H1 (cell line): ENCODE results near the gene C2CD2L.

ENCODE experiments used
- CBX5 ChIP-seq: fragments of 300-800, 300-1000 bp; sonication (generic); IDR thresholded peaks from 2 replicates; pipeline ENCODE4 v1.7.1; 2016; ENCODE audit warnings: antibody characterized with exemption, low read length, low read depth
- CREB1 ChIP-seq: IDR thresholded peaks from 2 replicates; pipeline ENCODE4 v1.6.1; 2012; ENCODE audit warnings: inconsistent platforms
- EP300 ChIP-seq, 2 experiments: IDR thresholded peaks; 1 replicate in 1 of 2; 2 replicates in 1 of 2; pipeline ENCODE4 v1.6.1; 2011 to 2012; ENCODE audit warnings: low read depth in 2 of 2, low read length in 2 of 2, mild to moderate bottlenecking in 2 of 2, borderline replicate concordance in 1 of 2, inconsistent platforms in 1 of 2, moderate library complexity in 1 of 2
- HDAC2 ChIP-seq, 2 experiments: fragments of 300-600 bp in 1 of 2; sonication (generic) in 1 of 2; IDR thresholded peaks; 2 replicates each; pipeline ENCODE4 v1.6.1; 2011 to 2012; ENCODE audit warnings: low read depth in 2 of 2, low read length in 2 of 2, mild to moderate bottlenecking in 2 of 2, moderate library complexity in 2 of 2, borderline replicate concordance in 1 of 2, inconsistent platforms in 1 of 2
- NRF1 ChIP-seq: IDR thresholded peaks from 2 replicates; pipeline ENCODE4 v1.6.1; 2011; ENCODE audit warnings: mild to moderate bottlenecking, low read depth, low read length, improper control_type of control experiment
- ZNF274 ChIP-seq: IDR thresholded peaks from 2 replicates; pipeline ENCODE4 v1.7.0; 2012; ENCODE audit warnings: low read length, borderline replicate concordance; ENCODE audit errors: extremely low read depth
- TF ChIP-seq, protein P1 (sequence below), 3 experiments: IDR thresholded peaks; 1 replicate in 2 of 3; 2 replicates in 1 of 3; pipeline versions ENCODE4 v1.5.1 to v1.6.1; 2011; ENCODE audit warnings: low read length in 3 of 3, mild to moderate bottlenecking in 3 of 3, inconsistent platforms in 2 of 3, low read depth in 1 of 3, moderate library complexity in 1 of 3; ENCODE audit not compliant: insufficient read depth in 1 of 3; ENCODE audit errors: control extremely low read depth in 1 of 3

DNA sequence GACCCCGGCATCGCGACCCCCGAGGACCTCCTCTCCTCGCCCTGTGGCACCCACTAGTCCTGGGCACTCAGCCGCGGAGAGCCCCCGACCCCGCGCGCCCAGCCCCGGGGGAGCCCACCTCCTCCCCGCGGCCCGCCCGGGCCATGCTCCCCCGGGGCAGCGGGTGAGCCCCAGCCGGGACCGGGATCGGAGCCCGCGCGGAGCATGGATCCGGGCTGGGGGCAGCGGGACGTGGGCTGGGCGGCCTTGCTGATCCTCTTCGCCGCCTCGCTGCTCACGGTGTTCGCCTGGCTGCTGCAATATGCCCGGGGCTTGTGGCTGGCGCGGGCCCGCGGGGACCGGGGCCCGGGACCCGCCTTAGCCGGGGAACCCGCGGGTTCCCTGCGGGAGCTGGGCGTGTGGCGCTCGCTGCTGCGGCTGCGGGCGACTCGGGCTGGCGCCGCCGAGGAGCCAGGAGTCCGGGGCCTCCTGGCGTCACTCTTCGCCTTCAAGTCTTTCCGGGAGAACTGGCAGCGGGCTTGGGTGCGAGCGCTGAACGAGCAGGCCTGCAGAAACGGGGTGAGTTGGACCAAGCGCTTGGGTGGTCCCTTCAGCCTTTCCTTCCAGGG lies 498 bp downstream of the C2CD2L start:
- TF ChIP-seq, protein P1, sequence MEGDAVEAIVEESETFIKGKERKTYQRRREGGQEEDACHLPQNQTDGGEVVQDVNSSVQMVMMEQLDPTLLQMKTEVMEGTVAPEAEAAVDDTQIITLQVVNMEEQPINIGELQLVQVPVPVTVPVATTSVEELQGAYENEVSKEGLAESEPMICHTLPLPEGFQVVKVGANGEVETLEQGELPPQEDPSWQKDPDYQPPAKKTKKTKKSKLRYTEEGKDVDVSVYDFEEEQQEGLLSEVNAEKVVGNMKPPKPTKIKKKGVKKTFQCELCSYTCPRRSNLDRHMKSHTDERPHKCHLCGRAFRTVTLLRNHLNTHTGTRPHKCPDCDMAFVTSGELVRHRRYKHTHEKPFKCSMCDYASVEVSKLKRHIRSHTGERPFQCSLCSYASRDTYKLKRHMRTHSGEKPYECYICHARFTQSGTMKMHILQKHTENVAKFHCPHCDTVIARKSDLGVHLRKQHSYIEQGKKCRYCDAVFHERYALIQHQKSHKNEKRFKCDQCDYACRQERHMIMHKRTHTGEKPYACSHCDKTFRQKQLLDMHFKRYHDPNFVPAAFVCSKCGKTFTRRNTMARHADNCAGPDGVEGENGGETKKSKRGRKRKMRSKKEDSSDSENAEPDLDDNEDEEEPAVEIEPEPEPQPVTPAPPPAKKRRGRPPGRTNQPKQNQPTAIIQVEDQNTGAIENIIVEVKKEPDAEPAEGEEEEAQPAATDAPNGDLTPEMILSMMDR (IDR thresholded peaks at IDR 0.05; ENCODE audit: control extremely low read depth in 1 of 3, insufficient read depth in 1 of 3, low read depth in 1 of 3, low read length in 3 of 3), result no peak
- TF ChIP-seq CBX5 (no peak), CREB1 (no peak), ZNF274 (no peak), HDAC2 (IDR thresholded peaks at IDR 0.05; ENCODE audit: borderline replicate concordance in 1 of 2, low read depth in 2 of 2, low read length in 2 of 2) (no peak), EP300 (IDR thresholded peaks at IDR 0.05; ENCODE audit: borderline replicate concordance in 1 of 2, low read depth in 2 of 2, low read length in 2 of 2) (no peak), NRF1 (no peak)
